ENCODE results near the gene FLCN.

- TF ChIP-seq CTCF (conservative IDR thresholded peaks at IDR 0.05) (no peak), ZFX (IDR thresholded peaks at IDR 0.05) (no peak)
Observed at GRCh38 chr17:17167356-17167755, 69.6 kb downstream of the FLCN start.
